HL-60/S4 treated with retinoic acid at 250 ng/mL for 4 days and 3 days (cell line): ENCODE measurements around the gene SERPINB2.

Source experiments
- in situ Hi-C: fragments of 300-500 bp; cut with MboI; formaldehyde crosslinking; loops from 2 replicates; pipeline ENCODE4 v1.7.0; 2022; ENCODE audit warnings: low sequenced_read_pairs

Gene SERPINB2

GRCh38 chr18:63888470-63889190, 1.1 kb downstream of the SERPINB2 start:
- in situ Hi-C loops = no loop called here

- in situ Hi-C loops = loop anchor here (10.0 kb wide), 1 partner anchor 105 kb away; no protein-coding TSS in a partner anchor
Observed at GRCh38 chr18:63889626-63890025, 2.1 kb downstream of the SERPINB2 start.

GRCh38 chr18:63890237-63890949, 2.9 kb downstream of the SERPINB2 start:
- in situ Hi-C loops = loop anchor here (10.0 kb wide), 1 partner anchor 104 kb away; no protein-coding TSS in a partner anchor

GRCh38 chr18:63890950-63891304, 3.4 kb downstream of the SERPINB2 start:
- in situ Hi-C loops = loop anchor here (10.0 kb wide), 1 partner anchor 104 kb away; no protein-coding TSS in a partner anchor

GRCh38 chr18:63892566-63892965, 5.1 kb downstream of the SERPINB2 start:
- in situ Hi-C loops = loop anchor here (10.0 kb wide), 1 partner anchor 102 kb away; no protein-coding TSS in a partner anchor

- in situ Hi-C loops = loop anchor here (10.0 kb wide), 1 partner anchor 101 kb away; no protein-coding TSS in a partner anchor
Observed at GRCh38 chr18:63894106-63894772, 6.7 kb downstream of the SERPINB2 start.

GRCh38 chr18:63895190-63895589, 7.7 kb downstream of the SERPINB2 start:
- in situ Hi-C loops = loop anchor here (10.0 kb wide), 1 partner anchor 100 kb away; no protein-coding TSS in a partner anchor

GRCh38 chr18:63897072-63897471, 9.6 kb downstream of the SERPINB2 start:
- in situ Hi-C loops = loop anchor here (10.0 kb wide), 1 partner anchor 98 kb away; no protein-coding TSS in a partner anchor

- in situ Hi-C loops = loop anchor here (10.0 kb wide), 1 partner anchor 96 kb away; no protein-coding TSS in a partner anchor
Observed at GRCh38 chr18:63899206-63899605, 11.7 kb downstream of the SERPINB2 start.

GRCh38 chr18:63903851-63904570, 16.5 kb downstream of the SERPINB2 start:
- in situ Hi-C loops = no loop called here

- in situ Hi-C loops = no loop called here
Observed at GRCh38 chr18:63904694-63905093, 17.2 kb downstream of the SERPINB2 start.

- in situ Hi-C loops = no loop called here
Observed at GRCh38 chr18:63905361-63905760, 17.9 kb downstream of the SERPINB2 start.

- in situ Hi-C loops = no loop called here
Observed at GRCh38 chr18:63906056-63906455, 18.6 kb downstream of the SERPINB2 start.

- in situ Hi-C loops = no loop called here
Observed at GRCh38 chr18:63907664-63908063, 20.2 kb downstream of the SERPINB2 start, which contains the start of gene SERPINB10. SERPINB10 (plus strand) TSS chr18:63907958; CDS start chr18:63915511, 7,553 bp downstream.

GRCh38 chr18:63908858-63909257, 21.4 kb downstream of the SERPINB2 start:
- in situ Hi-C loops = no loop called here

GRCh38 chr18:63909870-63910269, 22.4 kb downstream of the SERPINB2 start:
- in situ Hi-C loops = no loop called here

- in situ Hi-C loops = no loop called here
Observed at GRCh38 chr18:63917817-63918216, 30.3 kb downstream of the SERPINB2 start.

GRCh38 chr18:63922049-63922448, 34.5 kb downstream of the SERPINB2 start:
- in situ Hi-C loops = no loop called here

- in situ Hi-C loops = no loop called here
Observed at GRCh38 chr18:63924551-63924950, 37.0 kb downstream of the SERPINB2 start.

- in situ Hi-C loops = no loop called here
Observed at GRCh38 chr18:63928331-63928730, 40.8 kb downstream of the SERPINB2 start.
